GM19193 (cell line): Measurements from ENCODE around the gene DHRS3.

Source experiments
- POLR2A ChIP-seq: IDR thresholded peaks from 4 replicates; pipeline ENCODE4 v1.6.1; 2011; ENCODE audit not compliant: insufficient read depth, insufficient read length; ENCODE audit errors: extremely low read depth

The DHRS3 gene, protein sequence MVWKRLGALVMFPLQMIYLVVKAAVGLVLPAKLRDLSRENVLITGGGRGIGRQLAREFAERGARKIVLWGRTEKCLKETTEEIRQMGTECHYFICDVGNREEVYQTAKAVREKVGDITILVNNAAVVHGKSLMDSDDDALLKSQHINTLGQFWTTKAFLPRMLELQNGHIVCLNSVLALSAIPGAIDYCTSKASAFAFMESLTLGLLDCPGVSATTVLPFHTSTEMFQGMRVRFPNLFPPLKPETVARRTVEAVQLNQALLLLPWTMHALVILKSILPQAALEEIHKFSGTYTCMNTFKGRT

DNA sequence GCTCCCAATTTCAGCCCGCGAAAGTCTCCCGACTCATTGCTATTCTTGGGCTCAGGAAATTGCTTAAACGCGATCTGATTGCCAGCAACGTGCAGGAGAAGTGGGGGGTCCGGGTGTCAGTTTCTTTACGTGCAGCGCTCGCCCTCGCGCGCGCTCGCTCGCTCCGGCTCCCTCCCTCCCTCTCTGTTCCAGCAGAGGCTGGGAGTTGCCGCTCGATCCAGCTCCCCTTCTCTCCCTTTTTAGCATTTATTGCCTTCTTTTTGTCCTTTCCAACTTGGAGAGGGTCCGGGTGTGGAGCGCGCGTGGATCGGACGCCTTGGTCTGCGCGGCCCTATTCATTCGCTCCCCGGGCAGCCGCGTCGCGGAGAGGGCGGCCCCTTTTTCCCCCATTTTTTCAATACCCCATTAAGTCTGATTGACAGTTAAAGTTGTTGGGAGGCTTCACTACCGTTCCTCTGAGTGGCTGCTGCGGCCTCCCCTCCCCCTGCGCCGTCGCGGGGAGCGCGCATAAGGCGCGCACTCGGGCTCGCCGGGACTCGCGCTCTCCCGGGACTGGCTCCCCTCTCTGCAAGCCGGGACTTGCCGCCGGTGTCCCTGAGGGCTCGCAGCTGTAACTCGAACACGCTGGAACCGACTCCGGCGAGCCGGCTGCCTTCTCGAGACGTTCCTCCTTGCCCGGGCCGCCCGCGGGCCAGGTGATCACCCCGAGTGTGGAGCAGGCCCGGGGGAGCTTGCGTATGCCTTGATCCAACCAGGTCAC, at the start of gene DHRS3:
Gene DHRS3, minus strand, starts transcription at position 310 of the 760 bp plus-strand sequence. CDS start 862 bp downstream, outside the sequence.
- no peak for TF ChIP-seq POLR2A

DNA sequence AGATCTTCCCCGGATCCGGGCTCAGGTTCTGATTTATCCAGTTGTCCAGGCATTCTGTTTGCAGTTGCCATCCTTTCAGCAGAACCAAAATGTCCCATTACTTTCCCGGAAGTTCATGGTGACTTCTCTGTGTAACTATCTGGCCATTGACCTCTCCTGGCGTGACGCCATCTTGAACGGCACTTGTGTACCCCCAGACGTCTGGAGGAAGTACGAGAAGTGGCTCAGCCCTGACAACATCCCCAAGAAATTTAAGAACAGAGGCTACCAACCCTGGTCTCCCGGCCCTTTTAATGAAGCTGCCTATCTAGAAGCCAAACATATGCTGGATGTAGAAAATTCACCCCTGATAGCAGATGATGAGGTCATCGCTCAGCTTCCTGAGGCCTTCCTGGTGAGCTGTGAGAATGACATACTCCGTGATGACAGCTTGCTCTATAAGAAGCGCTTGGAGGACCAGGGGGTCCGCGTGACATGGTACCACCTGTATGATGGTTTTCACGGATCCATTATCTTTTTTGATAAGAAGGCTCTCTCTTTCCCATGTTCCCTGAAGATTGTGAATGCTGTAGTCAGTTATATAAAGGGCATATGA, 48.2 kb upstream of the DHRS3 start:
- TF ChIP-seq POLR2A: no peak

DNA sequence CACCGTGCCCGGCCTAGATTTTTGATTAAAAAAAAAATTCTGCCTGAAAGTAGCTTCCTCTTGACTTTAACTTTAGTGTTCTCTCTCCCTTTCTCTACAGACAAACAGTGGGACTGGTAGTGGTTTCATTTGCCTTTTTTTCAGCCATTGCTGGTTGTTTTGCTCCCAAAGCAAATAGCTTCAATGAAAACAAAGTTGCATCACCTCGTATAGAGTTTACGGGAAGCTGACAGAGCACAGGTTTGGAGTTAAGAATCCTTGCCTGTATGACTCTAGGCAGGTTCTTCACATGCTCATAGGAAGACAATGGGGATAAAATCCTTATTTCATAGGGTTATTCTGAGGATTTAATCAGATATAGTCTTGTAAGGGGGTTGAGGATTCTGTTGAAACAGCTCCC, 47.5 kb upstream of the DHRS3 start:
- no peak for TF ChIP-seq POLR2A

DNA sequence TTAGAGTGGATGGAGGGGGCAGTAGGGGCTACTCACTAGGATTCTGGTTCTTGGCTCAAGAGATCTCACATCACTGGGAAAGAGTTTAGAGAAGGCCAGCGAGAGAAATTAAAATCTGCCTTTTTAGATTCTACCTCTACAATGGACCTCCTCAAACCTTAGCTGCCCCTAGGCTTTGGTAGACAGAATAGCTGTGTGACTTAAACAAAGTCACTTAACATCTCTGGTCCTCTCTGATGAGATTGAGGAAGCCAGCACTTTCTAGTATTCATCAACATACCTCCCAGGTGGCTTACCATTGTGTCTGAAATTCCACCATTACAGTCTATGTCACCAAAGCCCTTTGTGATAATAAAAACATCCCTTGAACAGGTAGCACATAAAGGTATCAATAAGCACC, 44.5 kb upstream of the DHRS3 start:
- TF ChIP-seq POLR2A: no peak

DNA sequence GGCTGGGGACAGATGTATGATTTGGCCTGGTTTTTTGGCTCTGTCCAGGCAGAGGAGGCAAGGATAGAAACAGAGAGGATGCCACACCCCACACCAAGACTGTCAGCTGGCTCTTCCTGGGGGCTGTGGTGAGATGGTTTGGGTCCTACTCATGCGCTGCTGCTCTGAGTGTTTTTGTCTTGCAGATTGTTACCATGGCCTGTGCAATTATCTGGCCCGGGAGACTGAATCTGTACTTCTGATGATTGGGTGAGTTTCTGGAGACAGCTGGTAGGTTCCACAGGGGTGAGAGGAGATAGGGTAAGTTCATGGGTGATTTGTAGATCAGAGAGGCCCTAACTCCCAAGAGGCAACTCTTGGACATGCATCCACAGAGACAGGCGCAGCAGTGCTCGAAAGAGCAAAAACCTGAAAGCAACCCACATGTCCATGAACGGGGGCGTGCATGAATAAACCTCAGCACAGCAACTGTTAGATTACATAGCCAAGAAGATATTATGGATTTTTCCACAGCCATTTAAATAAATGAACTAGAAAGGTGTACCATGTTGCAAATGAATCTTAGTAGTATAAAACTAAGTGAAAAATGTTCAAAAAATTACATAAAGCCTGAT, 43.7 kb upstream of the DHRS3 start:
- no peak for TF ChIP-seq POLR2A

DNA sequence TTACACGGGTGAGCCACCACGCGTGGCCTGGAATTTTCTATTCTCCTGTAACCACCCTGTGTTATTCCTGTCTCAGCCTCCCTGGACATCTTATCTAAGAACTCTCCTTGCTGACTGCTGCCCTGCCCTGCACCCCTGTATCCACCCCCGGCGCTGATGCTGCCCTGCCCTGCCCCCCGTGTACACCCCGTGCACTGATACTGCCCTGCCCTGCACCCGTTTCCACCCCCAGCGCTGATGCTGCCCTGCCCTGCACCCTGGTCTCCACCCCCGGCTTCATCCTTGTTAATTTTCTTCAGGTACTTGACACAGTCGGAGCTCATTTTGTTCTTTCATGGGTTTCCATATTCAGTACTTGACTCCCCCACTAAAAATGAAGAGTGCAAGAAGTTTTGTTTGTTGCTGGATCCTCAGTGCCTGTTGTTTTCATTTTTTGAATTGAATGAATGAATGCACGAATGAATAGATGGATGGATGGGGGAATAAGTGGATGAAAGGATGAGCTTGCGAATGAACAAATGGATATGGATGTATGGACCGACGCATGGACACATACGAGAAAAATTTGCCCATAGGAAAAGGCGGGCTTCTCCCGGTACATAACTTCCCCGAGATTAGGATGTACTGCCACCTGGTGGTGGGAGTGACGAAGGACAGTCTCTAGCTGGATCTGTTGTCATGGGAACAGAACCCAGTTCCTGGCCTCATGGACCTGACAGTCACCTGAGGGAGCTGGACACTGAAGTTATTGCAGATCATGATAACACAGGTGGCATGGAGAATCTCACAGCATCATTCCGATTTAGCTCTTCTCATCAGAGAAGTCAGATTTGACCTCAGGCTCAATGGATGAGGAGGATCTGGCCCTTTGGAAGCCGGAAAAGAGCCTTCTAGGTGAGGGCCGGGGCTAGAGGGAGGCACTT, 40.8 kb upstream of the DHRS3 start:
- no peak for TF ChIP-seq POLR2A

DNA sequence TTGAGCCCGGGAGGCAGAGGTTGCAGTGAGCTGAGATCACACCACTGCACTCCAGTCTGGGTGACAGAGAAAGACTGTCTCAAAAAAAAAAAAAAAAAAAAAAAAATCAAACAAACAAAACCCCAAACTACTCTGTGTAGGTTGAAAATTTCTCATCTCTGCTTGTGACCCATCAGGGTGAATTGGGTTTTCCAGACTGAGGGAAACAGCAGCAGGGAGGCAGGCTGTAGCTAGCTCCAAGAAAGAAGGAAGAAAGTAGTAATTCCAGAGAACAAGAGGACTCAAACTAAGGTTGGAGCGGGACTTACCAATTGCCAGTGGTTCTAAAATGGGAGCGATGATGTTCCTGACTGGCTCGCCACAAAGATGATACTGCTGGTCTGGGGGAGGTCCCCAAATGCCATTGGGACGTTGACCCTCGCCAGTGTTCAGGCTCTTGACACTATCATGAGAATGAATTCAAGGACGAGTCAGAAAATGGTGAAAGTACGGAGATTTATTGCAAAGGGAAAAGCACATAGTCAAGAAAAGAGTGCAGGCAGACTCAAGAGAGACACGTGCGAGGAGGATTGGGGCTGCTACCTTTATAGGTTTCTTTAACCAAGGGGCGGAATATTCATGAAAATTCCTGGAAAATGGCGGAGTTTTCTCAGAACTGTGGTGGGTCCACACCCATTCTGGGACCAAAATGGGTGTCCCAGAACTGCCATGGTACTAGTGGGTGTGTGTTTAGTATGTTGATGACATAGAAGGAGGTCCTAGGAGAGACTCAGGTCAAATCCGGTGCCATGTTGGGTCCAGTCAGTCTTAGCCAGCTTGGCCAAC, 39.3 kb upstream of the DHRS3 start:
- TF ChIP-seq POLR2A: no peak

DNA sequence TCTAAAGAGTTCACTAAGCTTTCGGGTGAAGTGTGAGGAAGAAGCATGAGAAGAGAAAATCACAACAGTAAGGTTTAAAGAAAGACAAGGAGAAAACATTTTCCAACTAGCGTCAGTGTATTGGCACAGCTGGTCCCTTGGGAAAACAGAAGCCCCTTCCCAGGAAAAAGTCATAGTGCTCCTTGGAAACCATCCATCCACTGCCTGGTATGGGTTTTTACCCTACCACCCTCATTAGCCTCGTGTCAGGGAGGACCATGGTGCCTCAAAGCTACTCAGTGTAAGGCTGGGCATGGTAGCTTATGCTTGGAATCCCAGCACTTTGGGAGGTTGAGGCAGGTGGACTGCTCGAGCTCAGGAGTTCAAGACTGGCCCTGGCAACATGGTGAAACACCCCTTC, 38.6 kb upstream of the DHRS3 start:
- TF ChIP-seq POLR2A: no peak

DNA sequence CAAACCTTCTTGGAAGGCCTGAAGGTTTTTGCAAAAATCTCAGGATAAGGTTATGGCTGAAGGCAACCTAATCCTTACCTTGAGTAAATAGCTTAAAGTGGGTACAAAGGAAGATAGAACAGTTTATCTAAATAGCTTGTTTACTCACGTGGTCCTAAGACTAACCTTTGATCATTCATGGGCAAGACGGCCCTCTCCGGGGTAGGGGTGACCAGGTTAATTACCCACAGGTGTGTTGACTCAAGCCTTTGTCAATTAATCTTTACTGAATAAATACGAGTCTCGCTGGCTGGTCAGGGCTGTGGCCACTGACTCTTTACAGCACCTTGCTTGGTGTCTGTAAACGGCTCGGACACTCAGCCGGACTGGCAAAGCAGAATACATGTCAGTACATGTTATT, 36.6 kb upstream of the DHRS3 start:
- TF ChIP-seq POLR2A: no peak

DNA sequence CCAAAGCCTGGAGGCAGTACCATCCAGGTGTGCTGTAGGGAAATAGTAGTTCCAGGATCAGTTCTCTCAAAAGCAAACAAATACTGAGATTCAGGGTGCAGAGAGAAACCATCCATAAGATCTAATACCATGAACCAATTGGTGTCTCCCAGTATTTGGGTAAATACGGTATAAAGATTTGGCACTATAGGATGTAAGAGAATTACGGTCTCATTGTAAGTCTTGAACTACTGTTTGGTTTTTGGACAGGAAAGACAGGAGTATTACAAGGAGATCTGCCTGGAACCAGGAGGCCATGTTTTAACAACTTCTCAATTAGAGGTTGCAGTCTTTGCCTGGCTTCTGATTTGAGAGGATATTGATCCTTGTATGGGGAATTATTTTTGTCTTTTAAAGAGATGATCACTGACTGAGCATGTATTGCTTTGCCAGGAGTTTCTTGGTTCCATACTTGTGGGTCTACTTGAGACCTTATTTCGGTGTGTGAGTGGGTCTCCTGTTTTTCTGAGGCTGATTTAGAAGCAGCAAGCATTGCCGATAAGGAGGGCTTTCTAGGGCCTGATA, 36.1 kb upstream of the DHRS3 start:
- no peak for TF ChIP-seq POLR2A

DNA sequence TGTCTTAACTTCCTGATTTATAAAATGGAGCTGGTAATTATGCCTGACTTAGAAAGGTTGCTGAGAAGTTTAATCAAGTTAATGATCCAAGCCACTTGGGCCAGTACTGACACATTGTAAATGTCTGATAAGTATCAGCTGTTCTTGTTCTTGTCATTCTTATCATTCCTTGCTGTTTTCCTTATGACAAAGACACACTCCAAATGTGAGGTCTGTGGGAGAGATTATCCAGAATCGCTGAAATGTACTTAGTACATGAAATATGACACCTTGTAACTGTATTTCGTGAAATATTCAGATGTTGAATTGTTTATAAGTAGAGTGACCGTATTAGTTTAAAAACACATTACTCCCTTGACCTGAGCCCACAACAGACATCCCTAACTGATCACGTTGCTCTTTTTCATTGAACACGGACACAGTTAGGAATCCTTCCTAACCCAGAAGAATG, 32.0 kb upstream of the DHRS3 start:
- no peak for TF ChIP-seq POLR2A

DNA sequence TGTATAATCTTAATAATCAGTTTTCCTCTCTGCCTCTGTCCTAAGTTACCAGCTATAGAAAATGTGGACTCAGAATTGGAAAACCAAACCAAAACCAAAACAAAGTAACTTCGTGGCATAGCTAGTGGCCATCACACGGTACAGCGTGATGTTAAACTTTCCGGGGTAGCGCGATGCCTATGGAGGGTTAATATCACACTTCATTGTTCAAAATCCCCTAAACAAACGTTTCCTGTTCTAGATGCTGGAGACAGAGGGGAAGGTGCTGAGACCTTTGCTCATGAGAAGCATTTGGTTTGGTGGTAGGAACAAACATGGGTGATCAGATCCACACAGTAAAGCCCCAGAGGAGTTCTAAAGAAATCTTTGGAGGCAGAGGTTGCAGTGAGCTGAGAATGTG, 30.7 kb upstream of the DHRS3 start:
- TF ChIP-seq POLR2A: no peak

DNA sequence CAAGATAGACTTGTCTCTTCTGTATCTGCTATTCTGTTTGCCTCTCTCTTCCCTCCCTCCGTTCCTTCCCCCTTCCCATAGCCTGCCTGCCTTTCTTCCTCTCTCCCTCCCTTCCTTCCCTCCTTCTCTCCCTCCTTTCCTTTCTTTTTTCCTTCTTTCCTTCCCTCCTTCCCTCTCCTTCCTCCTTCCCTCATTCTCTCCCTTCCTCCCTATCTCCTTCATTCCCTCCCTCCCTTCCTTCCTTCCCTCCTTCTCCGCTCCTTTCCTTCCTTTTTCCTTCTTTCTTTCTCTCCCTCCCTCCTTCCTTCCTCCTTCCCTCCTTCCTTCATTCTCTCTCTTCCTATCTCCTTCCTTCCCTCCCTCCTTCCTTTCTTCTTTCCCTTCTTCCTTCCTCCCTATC, 26.8 kb upstream of the DHRS3 start:
- no peak for TF ChIP-seq POLR2A
